Measurements from ENCODE around the gene SPG21. TPM values are rescaled to one million over a fixed set of nuclear protein-coding genes. Genes with fewer than 3 reads are reported as not detected.

SPG21 gene
- total RNA-seq, 1 experiment from 2014 or later, result 104 TPM

- intact Hi-C loops (cut with micrococcal nuclease; ENCODE audit: unreplicated experiment), result no loop called here
- Mint-ChIP-seq H3K4me1 (ENCODE audit: low read depth, unreplicated experiment) (no peaks in the 10 kb centered on the region), H3K36me3 (ENCODE audit: insufficient read depth, unreplicated experiment) (peaks cover 64% of the 10 kb centered on the region), H3K27ac (ENCODE audit: unreplicated experiment) (no peak overlapping the region), H3K4me3 (ENCODE audit: low read depth, unreplicated experiment) (no peak overlapping the region), H3K27me3 (ENCODE audit: unreplicated experiment) (no peaks in the 10 kb centered on the region), H3K9me3 (ENCODE audit: low read depth, unreplicated experiment) (no peaks in the 10 kb centered on the region)
- TF ChIP-seq, protein P1, sequence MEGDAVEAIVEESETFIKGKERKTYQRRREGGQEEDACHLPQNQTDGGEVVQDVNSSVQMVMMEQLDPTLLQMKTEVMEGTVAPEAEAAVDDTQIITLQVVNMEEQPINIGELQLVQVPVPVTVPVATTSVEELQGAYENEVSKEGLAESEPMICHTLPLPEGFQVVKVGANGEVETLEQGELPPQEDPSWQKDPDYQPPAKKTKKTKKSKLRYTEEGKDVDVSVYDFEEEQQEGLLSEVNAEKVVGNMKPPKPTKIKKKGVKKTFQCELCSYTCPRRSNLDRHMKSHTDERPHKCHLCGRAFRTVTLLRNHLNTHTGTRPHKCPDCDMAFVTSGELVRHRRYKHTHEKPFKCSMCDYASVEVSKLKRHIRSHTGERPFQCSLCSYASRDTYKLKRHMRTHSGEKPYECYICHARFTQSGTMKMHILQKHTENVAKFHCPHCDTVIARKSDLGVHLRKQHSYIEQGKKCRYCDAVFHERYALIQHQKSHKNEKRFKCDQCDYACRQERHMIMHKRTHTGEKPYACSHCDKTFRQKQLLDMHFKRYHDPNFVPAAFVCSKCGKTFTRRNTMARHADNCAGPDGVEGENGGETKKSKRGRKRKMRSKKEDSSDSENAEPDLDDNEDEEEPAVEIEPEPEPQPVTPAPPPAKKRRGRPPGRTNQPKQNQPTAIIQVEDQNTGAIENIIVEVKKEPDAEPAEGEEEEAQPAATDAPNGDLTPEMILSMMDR (IDR thresholded peaks at IDR 0.05; ENCODE audit: unreplicated experiment), result no peak
- no TSS peak for BruUV-seq (replicated peaks)
- CTCF ChIA-PET, result no interaction called here
- no peak for DNase-seq
Observed at GRCh38 chr15:64975390-64975789, 14.3 kb downstream of the SPG21 start.

GRCh38 chr15:64970698-64971097 is 19.0 kb downstream of the SPG21 start:
- no TSS peak for BruUV-seq (replicated peaks)
- peaks cover 59% of the 10 kb centered on the region for H3K36me3 Mint-ChIP-seq (ENCODE audit: insufficient read depth, unreplicated experiment)
- TF ChIP-seq, protein P1 (IDR thresholded peaks at IDR 0.05; ENCODE audit: unreplicated experiment), result no peak
- H3K9me3 Mint-ChIP-seq (ENCODE audit: low read depth, unreplicated experiment), result no peaks in the 10 kb centered on the region
- no peak overlapping the region for H3K4me3 Mint-ChIP-seq (ENCODE audit: low read depth, unreplicated experiment)
- CTCF ChIA-PET, result no interaction called here
- intact Hi-C loops (cut with micrococcal nuclease; ENCODE audit: unreplicated experiment), result no loop called here
- DNase-seq, result no peak
- no peaks in the 10 kb centered on the region for H3K4me1 Mint-ChIP-seq (ENCODE audit: low read depth, unreplicated experiment)
- H3K27ac Mint-ChIP-seq (ENCODE audit: unreplicated experiment), result no peak overlapping the region
- H3K27me3 Mint-ChIP-seq (ENCODE audit: unreplicated experiment), result no peaks in the 10 kb centered on the region

- TF ChIP-seq, protein P1 (IDR thresholded peaks at IDR 0.05; ENCODE audit: unreplicated experiment), result no peak
- Mint-ChIP-seq H3K4me1 (ENCODE audit: low read depth, unreplicated experiment) (no peaks in the 10 kb centered on the region), H3K36me3 (ENCODE audit: insufficient read depth, unreplicated experiment) (peaks cover 59% of the 10 kb centered on the region)
Observed at GRCh38 chr15:64969401-64969800, 20.3 kb downstream of the SPG21 start.

DNA sequence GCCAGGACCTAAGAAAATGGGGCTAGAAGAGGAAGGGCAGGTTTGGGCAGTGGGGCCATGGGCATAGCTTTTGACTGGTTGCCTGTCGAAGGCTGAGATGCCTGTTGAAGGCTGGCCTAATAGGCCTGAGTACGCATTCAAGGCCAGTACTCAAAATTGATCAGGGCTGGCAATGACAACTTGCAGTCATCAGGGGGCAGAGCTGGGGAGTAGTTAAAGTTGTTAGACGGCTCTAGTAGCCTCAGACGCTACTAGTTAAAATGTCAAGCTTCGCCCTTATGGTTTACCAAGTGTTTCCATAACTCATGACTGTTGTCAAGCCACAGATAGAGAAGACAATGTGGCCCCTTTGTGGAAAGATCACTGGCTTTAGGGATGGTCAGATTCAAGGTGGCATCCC is 28.7 kb downstream of the SPG21 start:
- Mint-ChIP-seq H3K9me3 (ENCODE audit: low read depth, unreplicated experiment) (no peaks in the 10 kb centered on the region), H3K27me3 (ENCODE audit: unreplicated experiment) (no peaks in the 10 kb centered on the region), H3K36me3 (ENCODE audit: insufficient read depth, unreplicated experiment) (peaks cover 40% of the 10 kb centered on the region), H3K4me1 (ENCODE audit: low read depth, unreplicated experiment) (no peaks in the 10 kb centered on the region), H3K27ac (ENCODE audit: unreplicated experiment) (no peak overlapping the region), H3K4me3 (ENCODE audit: low read depth, unreplicated experiment) (no peak overlapping the region)
- CTCF ChIA-PET, result no interaction called here
- intact Hi-C loops (cut with micrococcal nuclease; ENCODE audit: unreplicated experiment), result no loop called here
- TF ChIP-seq, protein P1 (IDR thresholded peaks at IDR 0.05; ENCODE audit: unreplicated experiment), result no peak
- BruUV-seq (replicated peaks), result no TSS peak
- no peak for DNase-seq

More at GRCh38 chr15:64969401-64969800, 20.3 kb downstream of the SPG21 start:
- CTCF ChIA-PET, result interaction anchor here (0.6 to 1.0 kb wide), 2 partner anchors 70 to 1016 kb away, joined by 3 read pairs; no protein-coding TSS in a partner anchor
- no peak overlapping the region for H3K4me3 Mint-ChIP-seq (ENCODE audit: low read depth, unreplicated experiment)
- H3K27me3 Mint-ChIP-seq (ENCODE audit: unreplicated experiment), result no peaks in the 10 kb centered on the region
- intact Hi-C loops (cut with micrococcal nuclease; ENCODE audit: unreplicated experiment), result no loop called here
- no peaks in the 10 kb centered on the region for H3K9me3 Mint-ChIP-seq (ENCODE audit: low read depth, unreplicated experiment)
- H3K27ac Mint-ChIP-seq (ENCODE audit: unreplicated experiment), result no peak overlapping the region
- no TSS peak for BruUV-seq (replicated peaks)
- DNase-seq, result no peak

Measured in Calu3 (cell line).